Right cardiac atrium (tissue), 5 donors: ENCODE measurements around the gene FAM181A. TPM values are rescaled to one million over a fixed set of nuclear protein-coding genes. Genes with fewer than 3 reads are reported as not detected.
A peak's percentile ranks its signal among the peaks of the same experiment; 100 is the strongest.

Experiments
- ATAC-seq, 2 donors: fragments of 200-7000 bp; cut with Tn5 transposase; one replicate each; pipeline versions ENCODE4 v1.8.0 to v1.9.1; 2020; ENCODE audit warnings: moderate library complexity in 2 of 2, mild to moderate bottlenecking in 1 of 2
- DNase-seq, 3 donors: peaks; one replicate each; pipeline ENCODE4 v3.0.0-alpha.2; 2020
- H3K27ac ChIP-seq: one replicate; pipeline ENCODE4 v1.5.1; 2013; ENCODE audit warnings: mild to moderate bottlenecking, low read length, control low read depth, moderate library complexity
- H3K27me3 ChIP-seq: one replicate; pipeline ENCODE4 v1.6.1; 2013; ENCODE audit not compliant: control insufficient read depth, insufficient read depth
- H3K4me1 ChIP-seq: one replicate; pipeline ENCODE4 v1.6.1; 2013; ENCODE audit warnings: low read length; ENCODE audit not compliant: control insufficient read depth, insufficient read depth
- H3K4me3 ChIP-seq: one replicate; pipeline ENCODE4 v1.5.1; 2013; ENCODE audit warnings: low read length, control low read depth
- H3K9me3 ChIP-seq: one replicate; pipeline ENCODE4 v1.6.1; 2013; ENCODE audit warnings: low read length; ENCODE audit not compliant: control insufficient read depth
- WGBS: extraction: QIAGEN DNeasy Blood & Tissue Kit; methylation state at CpG from one replicate; pipeline ENCODE4 v1.1.7; 2013; 5-methylcytosine and 5-hydroxymethylcytosine counted together
- intact Hi-C, 4 donors: fragments of 100-400 bp; cut with DNase I; formaldehyde crosslinking; loops; one replicate each; pipeline versions ENCODE4 v1.11.0 to v1.14.0; 2022 to 2023
- polyA plus RNA-seq: library from polyadenylated mRNA; stranded (reverse); fragments of 200-250 nt; gene quantifications from one replicate; pipeline ENCODE4 v1.2.3, GENCODE V29; 2013
- total RNA-seq, 4 donors: library from RNA; stranded (reverse); fragmentation: NEBNext Ultra II Directional; extraction: Animal tissue kit (Norgen Biotek cat#: 25700); gene quantifications; one replicate each; pipeline ENCODE4 v1.2.1, GENCODE V29; 2021
- donor health status: healthy with polysubstance abuse.
- donor health status: DM: no; HTN: yes; CAD: no.
- donor health status: DM: no; HTN: no; CAD: no.
- donor health status: DM: no; HTN: yes; CAD: no; lungs with severe emphysema.
- donor health status: DM: yes; HTN: yes; CAD: no.

The FAM181A gene
- total and polyA plus RNA-seq, 5 donors: not detected

DNA sequence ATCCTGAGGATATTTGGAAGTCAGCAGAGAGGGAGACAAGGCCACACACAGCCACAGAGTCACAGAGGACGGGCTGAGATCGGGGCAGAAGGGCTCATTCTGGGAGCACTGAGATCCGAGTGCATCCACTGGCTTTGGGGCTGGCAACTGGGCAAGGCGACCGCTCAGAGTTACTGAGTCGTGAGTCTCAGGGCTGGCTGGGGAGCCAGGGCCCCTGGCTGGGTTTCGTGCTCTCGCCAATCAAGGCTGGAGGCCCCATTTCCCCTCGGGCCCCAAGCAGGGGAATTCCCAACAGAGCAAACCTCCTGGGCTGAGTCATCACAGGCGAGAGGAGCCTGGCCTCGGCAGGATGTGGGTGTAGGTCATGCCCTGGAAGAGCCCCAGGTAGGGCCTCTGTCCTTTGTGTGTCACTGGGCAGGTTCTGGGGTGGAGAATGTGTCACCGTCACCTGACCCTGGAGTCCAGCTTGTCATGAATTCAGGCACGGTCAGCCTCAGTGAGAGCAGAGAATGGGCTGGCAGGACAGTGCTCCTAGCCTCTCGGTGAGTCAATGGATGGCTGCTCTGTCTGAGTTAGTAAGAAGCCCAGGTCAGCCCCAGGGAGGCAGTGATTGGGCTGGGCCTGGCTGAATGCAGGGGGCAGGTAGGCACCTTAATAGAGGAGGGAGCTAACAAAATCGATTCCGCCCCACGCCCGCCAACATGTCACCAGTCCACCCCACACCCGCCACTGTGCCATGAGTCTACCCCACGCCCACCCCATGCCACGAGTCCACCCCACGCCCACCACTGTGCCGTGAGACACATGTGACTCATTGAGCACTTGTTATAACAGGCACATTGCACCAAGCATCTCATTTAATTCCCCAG is 32.3 kb downstream of the FAM181A start:
- 71% methylated on average over 23 of the region's 23 CpGs for WGBS
- intact Hi-C loops: no loop called here
- DNase-seq (peak in 2 of 3 donors; percentile 33 to 68), ATAC-seq (peak in 1 of 2 donors; percentile 37)
- Histone ChIP-seq H3K27ac (peak overlapping the region; percentile 31), H3K9me3 (no peaks in the 10 kb centered on the region), H3K4me3 (no peak overlapping the region), H3K27me3 (no peaks in the 10 kb centered on the region), H3K4me1 (peaks cover 24% of the 10 kb centered on the region)

DNA sequence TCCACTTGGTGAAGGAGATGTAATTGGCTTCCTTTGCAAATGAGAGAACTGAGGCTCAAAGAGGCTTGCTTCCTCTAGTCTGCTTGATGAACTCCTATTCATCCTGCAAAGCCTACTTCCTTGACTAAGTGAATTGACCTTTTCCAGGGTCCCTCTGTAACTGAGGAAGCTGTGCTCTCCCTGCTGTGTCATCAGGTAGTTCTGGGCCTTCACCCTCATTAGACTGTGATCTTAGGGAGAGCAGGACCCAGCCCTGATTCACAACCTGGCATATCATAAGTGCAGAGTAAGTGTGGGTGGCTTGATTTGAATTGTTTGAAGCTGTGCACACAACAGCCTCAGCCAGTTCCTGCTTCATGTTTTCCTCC is 32.9 kb downstream of the FAM181A start:
- intact Hi-C loops: no loop called here
- Histone ChIP-seq H3K27me3 (no peaks in the 10 kb centered on the region), H3K27ac (no peak overlapping the region), H3K4me1 (peaks cover 24% of the 10 kb centered on the region), H3K4me3 (no peak overlapping the region), H3K9me3 (no peaks in the 10 kb centered on the region)
- no peak for ATAC-seq
- no peak for DNase-seq

DNA sequence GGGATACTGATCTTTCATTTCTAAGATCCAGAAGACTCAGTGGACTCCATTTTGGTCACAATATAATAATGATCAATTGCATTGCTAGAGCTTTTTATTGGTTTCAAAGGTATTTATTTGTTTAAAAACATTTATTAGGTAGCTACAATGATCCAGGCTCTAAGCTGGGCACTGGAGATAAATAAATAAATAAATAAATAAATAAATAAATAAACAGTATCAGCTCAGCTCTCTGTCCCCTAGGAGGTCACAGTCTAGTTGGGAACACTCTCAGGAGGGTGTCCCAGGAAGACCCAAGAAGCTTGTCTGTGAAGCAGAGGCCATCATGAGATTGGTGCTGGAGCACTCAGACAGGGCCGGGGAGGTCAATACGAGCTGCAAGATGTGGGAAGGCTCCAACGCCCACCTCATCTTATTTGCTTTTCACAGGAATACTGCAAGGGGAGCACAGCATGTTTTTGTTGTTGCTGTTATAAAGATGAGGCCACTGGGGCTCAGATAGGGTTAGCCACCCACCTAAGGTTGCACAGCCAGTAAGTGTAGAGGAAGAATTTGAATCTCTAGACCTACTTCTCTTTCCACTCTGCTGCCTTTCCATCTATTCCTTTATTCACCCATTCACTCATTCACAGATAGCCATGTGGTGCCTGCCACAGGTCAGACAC is 33.8 kb downstream of the FAM181A start:
- peak in 1 of 3 donors; percentile 9 for DNase-seq
- 88% methylated on average over 3 of the region's 3 CpGs for WGBS
- ATAC-seq: no peak
- Histone ChIP-seq H3K27ac (no peak overlapping the region), H3K4me1 (peaks cover 20% of the 10 kb centered on the region), H3K27me3 (no peaks in the 10 kb centered on the region), H3K9me3 (no peaks in the 10 kb centered on the region), H3K4me3 (no peak overlapping the region)
- intact Hi-C loops: no loop called here

DNA sequence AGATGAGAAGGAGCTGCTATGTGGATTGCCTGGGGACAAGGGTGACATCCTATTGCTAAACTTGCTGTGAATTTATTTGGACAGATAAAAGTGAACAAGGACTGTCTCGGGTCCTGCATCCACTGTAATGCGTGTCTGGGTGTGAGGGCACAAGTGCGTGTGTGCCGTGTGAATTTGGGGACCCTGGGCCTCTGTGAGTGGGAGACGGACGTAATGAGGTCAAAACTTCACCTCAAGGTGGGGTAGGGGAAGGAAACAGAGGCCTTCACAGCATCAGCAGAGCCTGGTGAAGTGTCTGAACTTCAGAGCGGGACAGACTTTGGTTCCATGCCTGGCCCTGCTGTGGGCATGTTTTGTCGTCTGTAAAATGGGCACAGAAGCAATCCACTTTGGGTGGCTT is 34.5 kb downstream of the FAM181A start:
- intact Hi-C loops: no loop called here
- WGBS: 94% methylated on average over 8 of the region's 8 CpGs

DNA sequence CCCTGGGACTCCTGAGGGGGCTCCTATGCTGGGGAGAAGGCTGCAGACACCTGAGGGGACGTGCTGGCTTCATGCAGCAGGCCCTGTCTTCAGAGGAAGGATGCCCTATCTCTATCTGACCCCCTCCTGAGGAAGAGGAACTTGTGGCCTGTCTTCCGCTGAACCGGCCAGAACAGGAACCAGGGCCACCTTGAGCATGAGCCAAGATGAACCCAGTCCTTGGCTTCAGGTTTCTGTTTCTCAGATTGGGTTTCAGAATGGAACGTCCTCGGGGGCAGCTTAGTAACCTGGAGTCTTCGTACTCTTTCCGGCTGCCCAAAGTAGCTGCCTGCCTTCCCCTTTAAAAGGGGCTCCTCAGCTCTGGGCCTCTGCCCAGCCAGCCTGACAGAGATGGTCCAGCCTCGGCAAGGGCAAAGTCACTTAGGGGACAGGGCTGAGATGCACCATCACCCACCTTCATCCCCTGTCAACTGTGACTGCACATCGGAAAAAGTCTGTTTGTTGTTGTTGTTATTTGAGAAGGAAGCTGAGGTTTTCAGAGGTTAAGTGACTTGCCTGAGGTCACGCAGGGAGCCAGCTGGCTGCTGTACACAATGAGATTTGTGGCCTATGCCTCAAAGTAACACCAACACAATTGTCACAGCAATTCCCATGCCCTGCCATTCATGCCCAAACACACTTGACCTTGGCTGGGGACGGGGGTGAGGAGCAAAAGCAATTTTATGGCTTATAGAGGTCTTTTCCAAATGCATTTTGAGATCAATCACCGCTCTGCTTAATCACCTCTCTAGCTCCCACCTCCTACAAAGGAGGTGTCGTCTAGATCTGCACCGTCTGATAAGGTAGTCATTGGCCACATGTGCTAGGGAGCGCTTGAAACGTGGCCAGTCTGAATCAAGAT is 35.8 kb downstream of the FAM181A start:
- 43% methylated on average over 16 of the region's 16 CpGs for WGBS
- DNase-seq (peak in 1 of 3 donors; percentile 38), ATAC-seq (peak in 1 of 2 donors; percentile 3)
- H3K9me3 ChIP-seq: no peaks in the 10 kb centered on the region
- H3K27me3 ChIP-seq: no peaks in the 10 kb centered on the region
- intact Hi-C loops: no loop called here
- H3K27ac ChIP-seq: peak overlapping the region; percentile 56
- H3K4me1 ChIP-seq: peaks cover 14% of the 10 kb centered on the region
- no peak overlapping the region for H3K4me3 ChIP-seq

More for the DNA sequence above, 34.5 kb downstream of the FAM181A start:
- Histone ChIP-seq H3K9me3 (no peaks in the 10 kb centered on the region), H3K27ac (no peak overlapping the region), H3K27me3 (no peaks in the 10 kb centered on the region), H3K4me3 (no peak overlapping the region), H3K4me1 (peaks cover 14% of the 10 kb centered on the region)
- DNase-seq (peak in 1 of 3 donors; percentile 5), ATAC-seq (no peak)

DNA sequence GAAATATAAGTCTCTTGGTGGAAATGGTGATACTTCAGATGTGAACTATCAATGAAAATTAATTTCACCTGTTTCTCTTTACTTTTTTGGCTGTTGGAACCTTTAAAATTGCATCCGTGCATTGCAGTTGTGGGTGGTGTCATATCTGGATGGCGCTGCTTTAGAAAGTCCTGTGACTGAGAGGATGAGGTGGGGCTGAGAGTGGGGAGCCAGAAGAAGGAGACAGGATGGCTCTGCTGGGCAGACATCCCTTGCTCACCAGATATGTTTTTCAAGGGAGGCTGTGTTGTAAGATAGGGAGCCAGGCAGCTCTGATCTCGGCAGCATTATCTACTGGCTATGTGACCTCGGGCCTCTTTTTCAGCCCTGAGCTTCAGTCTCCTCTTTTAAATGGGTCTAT is 36.5 kb downstream of the FAM181A start:
- 42% methylated on average over 4 of the region's 4 CpGs for WGBS
- Histone ChIP-seq H3K27ac (no peak overlapping the region), H3K9me3 (no peaks in the 10 kb centered on the region), H3K4me3 (no peak overlapping the region), H3K4me1 (peaks cover 14% of the 10 kb centered on the region), H3K27me3 (no peaks in the 10 kb centered on the region)
- no peak for ATAC-seq
- intact Hi-C loops: no loop called here
- DNase-seq: no peak

DNA sequence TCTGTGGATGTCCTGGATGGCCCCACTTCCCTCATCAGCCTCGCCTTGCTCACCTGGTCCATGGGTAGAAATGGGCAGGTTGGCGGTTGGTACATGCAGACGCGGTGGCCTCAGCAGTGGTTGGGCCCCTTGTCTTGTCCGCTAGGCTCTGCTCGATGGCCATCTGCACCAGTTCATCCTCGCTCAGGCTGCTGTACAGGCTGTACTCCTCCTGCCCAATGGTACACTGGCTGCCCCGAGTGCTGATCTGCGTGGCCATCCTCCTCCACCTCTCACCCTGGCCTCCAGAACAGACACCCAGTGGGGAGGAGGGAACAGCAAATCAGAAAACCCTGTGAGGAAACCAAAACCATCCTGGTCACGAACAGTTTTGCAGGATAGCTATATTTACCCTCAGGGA is 37.1 kb downstream of the FAM181A start:
- 92% methylated on average over 10 of the region's 10 CpGs for WGBS
- no peak overlapping the region for H3K27ac ChIP-seq
- H3K4me3 ChIP-seq: no peak overlapping the region
- H3K9me3 ChIP-seq: no peaks in the 10 kb centered on the region
- H3K27me3 ChIP-seq: no peaks in the 10 kb centered on the region
- no peak for DNase-seq
- no peak for ATAC-seq
- intact Hi-C loops: no loop called here
- H3K4me1 ChIP-seq: peaks cover 13% of the 10 kb centered on the region

DNA sequence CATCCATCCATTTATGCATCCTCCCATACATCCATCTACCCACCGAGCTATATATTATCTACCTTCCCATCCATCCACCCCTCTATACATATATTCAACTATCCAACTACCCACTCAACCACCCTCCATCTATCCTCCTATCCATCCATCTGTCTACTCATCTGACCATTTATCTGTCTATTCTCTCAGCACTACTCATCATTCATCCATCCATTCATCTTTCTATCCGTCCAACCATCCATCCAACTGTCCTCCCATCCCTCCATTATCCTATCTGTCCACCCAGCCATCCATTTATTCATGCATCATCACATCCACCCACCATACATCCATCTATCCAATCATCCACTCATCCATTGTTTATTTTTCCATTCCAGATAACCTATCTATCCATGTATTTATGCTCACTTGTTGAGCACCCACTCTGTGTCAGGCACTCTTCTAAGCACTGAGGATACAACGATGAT is 37.7 kb downstream of the FAM181A start:
- no peak for DNase-seq
- H3K27ac ChIP-seq: no peak overlapping the region
- H3K4me1 ChIP-seq: peaks cover 11% of the 10 kb centered on the region
- intact Hi-C loops: no loop called here
- no peaks in the 10 kb centered on the region for H3K9me3 ChIP-seq
- H3K4me3 ChIP-seq: no peak overlapping the region
- H3K27me3 ChIP-seq: no peaks in the 10 kb centered on the region
- no peak for ATAC-seq
- WGBS: 88% methylated on average over 3 of the region's 3 CpGs

DNA sequence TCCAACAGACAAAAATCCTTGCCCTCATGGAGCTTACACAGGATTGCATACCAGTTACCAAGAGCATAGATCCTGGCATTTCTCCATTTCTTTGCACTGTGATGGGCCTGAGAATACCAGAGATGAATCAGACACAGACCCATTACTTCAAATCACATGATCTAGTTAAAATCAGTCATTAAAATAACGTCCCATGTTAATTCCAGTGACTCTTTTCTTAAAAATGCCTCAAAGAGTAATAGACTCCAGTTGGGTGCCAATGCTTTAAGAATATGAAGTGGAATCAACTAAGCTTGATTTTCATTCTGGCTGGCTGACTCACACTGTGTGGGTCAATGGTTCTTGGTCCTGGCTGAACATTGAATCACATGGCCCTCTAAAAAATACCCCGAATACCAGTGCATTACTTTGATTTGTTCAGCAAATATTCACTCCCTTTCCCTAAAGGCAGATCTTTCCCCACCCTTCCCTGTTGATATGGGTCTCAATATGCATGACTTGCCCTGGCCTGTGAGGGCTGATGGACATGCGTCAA is 38.2 kb downstream of the FAM181A start:
- H3K27me3 ChIP-seq: no peaks in the 10 kb centered on the region
- H3K27ac ChIP-seq: peak overlapping the region; percentile 38
- no peaks in the 10 kb centered on the region for H3K9me3 ChIP-seq
- ATAC-seq: no peak
- DNase-seq: no peak
- intact Hi-C loops: no loop called here
- 76% methylated on average over 3 of the region's 3 CpGs for WGBS
- no peak overlapping the region for H3K4me3 ChIP-seq
- peaks cover 11% of the 10 kb centered on the region for H3K4me1 ChIP-seq

DNA sequence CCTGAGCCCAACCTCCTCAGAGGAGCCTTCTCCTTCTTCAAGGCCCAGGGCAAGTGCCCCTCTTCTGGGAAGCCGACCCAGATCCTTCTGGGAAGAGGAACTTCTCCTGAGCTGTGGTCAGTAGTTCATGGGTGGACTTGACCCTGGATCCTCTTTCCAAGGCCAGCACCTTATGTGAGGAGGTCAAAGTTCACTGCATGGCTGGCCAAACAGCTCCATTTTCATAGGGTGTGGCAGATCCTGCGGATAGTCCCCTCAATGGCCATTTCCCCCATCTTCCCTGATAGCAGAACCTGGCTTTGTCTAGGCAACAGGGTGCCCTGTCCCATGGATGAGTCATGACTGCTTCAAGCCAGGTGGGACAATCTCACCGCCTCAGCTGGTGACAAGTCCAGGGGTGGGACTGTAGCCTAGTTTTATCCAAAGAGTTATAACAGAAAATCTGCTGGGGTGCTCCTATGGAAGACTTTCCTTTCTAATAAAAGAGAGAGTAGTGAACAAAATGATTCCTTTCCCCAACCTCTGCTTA is 38.9 kb downstream of the FAM181A start:
- peak overlapping the region; percentile 38 for H3K27ac ChIP-seq
- ATAC-seq: no peak
- intact Hi-C loops: no loop called here
- 91% methylated on average over 3 of the region's 3 CpGs for WGBS
- H3K4me1 ChIP-seq: peaks cover 11% of the 10 kb centered on the region
- H3K27me3 ChIP-seq: no peaks in the 10 kb centered on the region
- no peak overlapping the region for H3K4me3 ChIP-seq
- DNase-seq: no peak
- no peaks in the 10 kb centered on the region for H3K9me3 ChIP-seq
